ENCODE data around the gene SFRP2.

DNA sequence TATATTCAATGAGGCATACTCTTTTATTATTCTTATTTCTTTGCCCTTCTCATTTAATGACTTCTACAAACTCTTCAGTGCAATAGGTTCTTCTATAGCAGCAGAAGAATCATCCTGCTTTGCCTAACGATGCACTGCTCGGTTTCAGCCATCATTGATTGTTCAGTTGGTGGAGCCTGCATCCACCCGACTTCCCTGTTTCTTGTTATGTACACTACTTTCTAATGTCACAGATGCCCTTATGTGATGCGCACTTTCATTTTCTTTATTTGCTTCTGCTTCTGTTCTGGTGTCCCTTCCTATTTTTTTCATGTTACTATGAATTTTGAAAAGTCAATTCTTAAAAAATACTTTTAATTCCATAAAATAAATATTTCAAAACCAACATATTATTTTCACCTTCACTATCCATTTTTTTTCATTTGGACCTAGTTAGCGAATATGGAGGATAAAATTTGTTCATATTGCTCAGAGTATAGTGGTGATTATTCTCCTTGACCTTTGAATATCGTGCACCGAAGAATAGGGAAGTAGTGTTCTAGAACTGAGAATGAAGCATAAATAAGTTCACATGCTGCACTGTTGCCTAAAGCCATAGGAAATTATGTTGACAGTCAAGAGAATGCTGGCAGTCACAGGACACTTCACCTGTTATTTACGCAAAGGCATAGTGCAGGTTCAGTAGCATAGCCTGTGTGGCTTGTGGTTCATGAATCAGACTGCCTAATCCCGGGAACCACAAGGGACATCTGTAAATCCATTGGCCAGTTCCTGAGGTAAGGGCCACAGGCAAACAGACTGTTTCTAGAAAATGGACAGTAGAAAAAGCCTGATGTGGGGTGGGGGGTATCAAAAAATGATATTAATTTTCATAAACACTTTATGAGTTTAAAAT lies 21.3 kb upstream of the SFRP2 start:
- TF ChIP-seq, protein P1, sequence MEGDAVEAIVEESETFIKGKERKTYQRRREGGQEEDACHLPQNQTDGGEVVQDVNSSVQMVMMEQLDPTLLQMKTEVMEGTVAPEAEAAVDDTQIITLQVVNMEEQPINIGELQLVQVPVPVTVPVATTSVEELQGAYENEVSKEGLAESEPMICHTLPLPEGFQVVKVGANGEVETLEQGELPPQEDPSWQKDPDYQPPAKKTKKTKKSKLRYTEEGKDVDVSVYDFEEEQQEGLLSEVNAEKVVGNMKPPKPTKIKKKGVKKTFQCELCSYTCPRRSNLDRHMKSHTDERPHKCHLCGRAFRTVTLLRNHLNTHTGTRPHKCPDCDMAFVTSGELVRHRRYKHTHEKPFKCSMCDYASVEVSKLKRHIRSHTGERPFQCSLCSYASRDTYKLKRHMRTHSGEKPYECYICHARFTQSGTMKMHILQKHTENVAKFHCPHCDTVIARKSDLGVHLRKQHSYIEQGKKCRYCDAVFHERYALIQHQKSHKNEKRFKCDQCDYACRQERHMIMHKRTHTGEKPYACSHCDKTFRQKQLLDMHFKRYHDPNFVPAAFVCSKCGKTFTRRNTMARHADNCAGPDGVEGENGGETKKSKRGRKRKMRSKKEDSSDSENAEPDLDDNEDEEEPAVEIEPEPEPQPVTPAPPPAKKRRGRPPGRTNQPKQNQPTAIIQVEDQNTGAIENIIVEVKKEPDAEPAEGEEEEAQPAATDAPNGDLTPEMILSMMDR (IDR thresholded peaks at IDR 0.05; ENCODE audit: borderline replicate concordance, extremely low read depth, low read length, poor library complexity, severe bottlenecking) = no peak
- no peak for TF ChIP-seq EZH2 (IDR thresholded peaks at IDR 0.05; ENCODE audit: borderline replicate concordance, low read depth, low read length, severe bottlenecking)
